OCI-LY7 (cell line): ENCODE measurements around the gene B3GALNT1.

Source experiments
- EZH2phosphoT487 ChIP-seq: fragments of 200-600 bp; sonication (generic); IDR thresholded peaks from 2 replicates; pipeline ENCODE4 v1.6.1; 2018; ENCODE audit warnings: low read depth, borderline replicate concordance, mild to moderate bottlenecking, mixed run types, antibody characterized with exemption, low read length, moderate library complexity, mixed read lengths
- TF ChIP-seq, protein P1 (sequence below): fragments of 200-600 bp; sonication (generic); conservative IDR thresholded peaks from 2 replicates; pipeline ENCODE4 v1.5.1; 2014; ENCODE audit warnings: mild to moderate bottlenecking, antibody characterized with exemption, low read length, moderate library complexity, mixed read lengths

DNA sequence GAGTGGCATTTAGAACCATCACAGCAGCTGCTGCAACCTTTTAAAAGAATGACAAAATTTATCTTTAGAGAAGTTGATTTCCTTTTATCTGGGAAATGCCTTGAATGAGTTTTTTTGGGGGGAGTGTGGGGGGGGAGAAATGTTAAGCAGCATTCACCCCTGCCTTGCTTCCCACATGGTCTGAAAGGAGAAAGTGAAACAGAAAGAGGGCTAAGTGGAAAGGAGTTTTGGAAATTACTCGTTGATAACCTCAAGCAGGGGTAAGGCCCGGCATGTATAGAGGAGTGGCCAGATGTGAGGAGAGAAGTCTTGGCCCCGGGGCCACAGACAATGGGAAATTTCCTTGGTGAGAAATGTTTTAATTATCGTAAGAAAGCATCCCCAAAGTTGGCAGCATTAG lies 23.5 kb downstream of the B3GALNT1 start:
- TF ChIP-seq, protein P1, sequence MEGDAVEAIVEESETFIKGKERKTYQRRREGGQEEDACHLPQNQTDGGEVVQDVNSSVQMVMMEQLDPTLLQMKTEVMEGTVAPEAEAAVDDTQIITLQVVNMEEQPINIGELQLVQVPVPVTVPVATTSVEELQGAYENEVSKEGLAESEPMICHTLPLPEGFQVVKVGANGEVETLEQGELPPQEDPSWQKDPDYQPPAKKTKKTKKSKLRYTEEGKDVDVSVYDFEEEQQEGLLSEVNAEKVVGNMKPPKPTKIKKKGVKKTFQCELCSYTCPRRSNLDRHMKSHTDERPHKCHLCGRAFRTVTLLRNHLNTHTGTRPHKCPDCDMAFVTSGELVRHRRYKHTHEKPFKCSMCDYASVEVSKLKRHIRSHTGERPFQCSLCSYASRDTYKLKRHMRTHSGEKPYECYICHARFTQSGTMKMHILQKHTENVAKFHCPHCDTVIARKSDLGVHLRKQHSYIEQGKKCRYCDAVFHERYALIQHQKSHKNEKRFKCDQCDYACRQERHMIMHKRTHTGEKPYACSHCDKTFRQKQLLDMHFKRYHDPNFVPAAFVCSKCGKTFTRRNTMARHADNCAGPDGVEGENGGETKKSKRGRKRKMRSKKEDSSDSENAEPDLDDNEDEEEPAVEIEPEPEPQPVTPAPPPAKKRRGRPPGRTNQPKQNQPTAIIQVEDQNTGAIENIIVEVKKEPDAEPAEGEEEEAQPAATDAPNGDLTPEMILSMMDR = no peak
- TF ChIP-seq EZH2phosphoT487 = no peak
